HEK293 (cell line): Measurements from ENCODE around the gene KLK3.
"Not testable (repeated sequence)": the region's sequence is repeated elsewhere in the genome, so short reads cannot be mapped to it uniquely, and the experiment has no call there.

Experiments used
- CTCF ChIA-PET: fragments of 350-600 bp; formaldehyde crosslinking; extraction: SDS; loops from one replicate; lab custom pipeline; 2021; ENCODE audit warnings: antibody characterized with exemption; lab: Yijun Ruan, JAX
- POLR2A ChIA-PET: fragments of 300-600 bp; formaldehyde crosslinking; extraction: SDS; loops from one replicate; lab custom pipeline; 2020; ENCODE audit warnings: antibody characterized with exemption, inconsistent platforms; lab: Yijun Ruan, JAX
- H3K27ac ChIP-seq: fragments of 200-500 bp; sonication (Bioruptor generic); 2 replicates; pipeline ENCODE4 v1.5.1; 2014; ENCODE audit warnings: low read depth, low read length, control low read depth, inconsistent platforms; ENCODE audit errors: extremely low read depth
- H3K36me3 ChIP-seq, 2 experiments: fragments of 200-500 bp in 1 of 2; sonication (Bioruptor generic) in 1 of 2; 1 replicate in 1 of 2; 2 replicates in 1 of 2; pipeline ENCODE4 v1.5.1; 2014 to 2017; ENCODE audit warnings: inconsistent platforms in 2 of 2, low read length in 2 of 2; ENCODE audit not compliant: control insufficient read depth in 2 of 2, insufficient read depth in 1 of 2
- H3K4me1 ChIP-seq: fragments of 200-500 bp; sonication (Bioruptor generic); 2 replicates; pipeline ENCODE4 v1.5.1; 2014; ENCODE audit warnings: mild to moderate bottlenecking, low read length, inconsistent platforms; ENCODE audit not compliant: control insufficient read depth, insufficient read depth
- H3K4me3 ChIP-seq: 2 replicates; pipeline ENCODE4 v1.5.1; 2011; ENCODE audit warnings: low read depth, mild to moderate bottlenecking, control low read depth, low read length, moderate library complexity
- H3K9me3 ChIP-seq: fragments of 200-500 bp; sonication (Bioruptor generic); 2 replicates; pipeline ENCODE4 v1.5.1; 2014; ENCODE audit warnings: low read depth, low read length, inconsistent platforms; ENCODE audit not compliant: control insufficient read depth, insufficient read depth
- EGR2 ChIP-seq: fragments of 450-650 bp; formaldehyde crosslinking; IDR thresholded peaks from 2 replicates; pipeline ENCODE4 v1.5.1; 2016; ENCODE audit warnings: low read depth, missing biosample characterization, missing genetic modification characterization
- GLI4 ChIP-seq: fragments of 450-650 bp; formaldehyde crosslinking; IDR thresholded peaks from 2 replicates; pipeline ENCODE4 v1.5.1; 2016; ENCODE audit warnings: missing biosample characterization, missing genetic modification characterization
- HOXD13 ChIP-seq: sonication (generic); formaldehyde crosslinking; IDR thresholded peaks from 2 replicates; pipeline ENCODE4 v1.8.0; 2022; ENCODE audit warnings: missing genetic modification reagents, borderline replicate concordance
- YY1 ChIP-seq: fragments of 450-650 bp; formaldehyde crosslinking; IDR thresholded peaks from 2 replicates; pipeline ENCODE4 v1.5.1; 2018; ENCODE audit warnings: missing biosample characterization, missing genetic modification characterization
- ZBTB8A ChIP-seq: fragments of 450-650 bp; formaldehyde crosslinking; IDR thresholded peaks from 2 replicates; pipeline ENCODE4 v1.5.1; 2016; ENCODE audit warnings: missing biosample characterization, missing genetic modification characterization
- ZFP37 ChIP-seq: fragments of 450-650 bp; formaldehyde crosslinking; IDR thresholded peaks from 2 replicates; pipeline ENCODE4 v1.5.1; 2016; ENCODE audit warnings: missing biosample characterization, missing genetic modification characterization
- ZIC2 ChIP-seq: fragments of 450-650 bp; formaldehyde crosslinking; IDR thresholded peaks from 2 replicates; pipeline ENCODE4 v1.5.1; 2016; ENCODE audit warnings: missing biosample characterization, missing genetic modification characterization
- ZNF114 ChIP-seq: fragments of 450-650 bp; formaldehyde crosslinking; IDR thresholded peaks from 2 replicates; pipeline ENCODE4 v1.5.0; 2017; ENCODE audit warnings: missing biosample characterization, missing genetic modification characterization
- ZNF133 ChIP-seq: fragments of 450-650 bp; formaldehyde crosslinking; IDR thresholded peaks from 2 replicates; pipeline ENCODE4 v1.5.1; 2016; ENCODE audit warnings: missing biosample characterization, missing genetic modification characterization
- ZNF146 ChIP-seq: fragments of 450-650 bp; formaldehyde crosslinking; IDR thresholded peaks from 2 replicates; pipeline ENCODE4 v1.5.1; 2016; ENCODE audit warnings: missing biosample characterization, missing genetic modification characterization
- ZNF155 ChIP-seq: fragments of 450-650 bp; formaldehyde crosslinking; IDR thresholded peaks from 2 replicates; pipeline ENCODE4 v1.5.1; 2016; ENCODE audit warnings: missing biosample characterization, missing genetic modification characterization
- ZNF174 ChIP-seq: fragments of 450-650 bp; formaldehyde crosslinking; IDR thresholded peaks from 2 replicates; pipeline ENCODE4 v1.5.0; 2017; ENCODE audit warnings: missing biosample characterization, mild to moderate bottlenecking, missing genetic modification characterization
- ZNF202 ChIP-seq: fragments of 450-650 bp; formaldehyde crosslinking; IDR thresholded peaks from 2 replicates; pipeline ENCODE4 v1.5.1; 2016; ENCODE audit warnings: missing biosample characterization, missing genetic modification characterization, borderline replicate concordance
- ZNF23 ChIP-seq: fragments of 450-650 bp; formaldehyde crosslinking; IDR thresholded peaks from 2 replicates; pipeline ENCODE4 v1.5.1; 2016; ENCODE audit warnings: missing biosample characterization, missing genetic modification characterization, borderline replicate concordance
- ZNF239 ChIP-seq: fragments of 450-650 bp; formaldehyde crosslinking; IDR thresholded peaks from 2 replicates; pipeline ENCODE4 v1.5.1; 2016; ENCODE audit warnings: missing biosample characterization, missing genetic modification characterization
- ZNF266 ChIP-seq: fragments of 450-650 bp; formaldehyde crosslinking; IDR thresholded peaks from 2 replicates; pipeline ENCODE4 v1.5.1; 2016; ENCODE audit warnings: missing biosample characterization, missing genetic modification characterization, low read depth
- ZNF292 ChIP-seq: fragments of 450-650 bp; formaldehyde crosslinking; IDR thresholded peaks from 2 replicates; pipeline ENCODE4 v1.5.1; 2016; ENCODE audit warnings: low read depth, missing biosample characterization, missing genetic modification characterization, borderline replicate concordance
- ZNF473 ChIP-seq: fragments of 450-650 bp; formaldehyde crosslinking; IDR thresholded peaks from 2 replicates; pipeline ENCODE4 v1.5.1; 2017; ENCODE audit warnings: missing biosample characterization, missing genetic modification characterization
- ZNF529 ChIP-seq: fragments of 450-650 bp; formaldehyde crosslinking; IDR thresholded peaks from 2 replicates; pipeline ENCODE4 v1.5.1; 2017; ENCODE audit warnings: missing genetic modification characterization, missing biosample characterization; ENCODE audit not compliant: insufficient replicate concordance
- ZNF530 ChIP-seq: fragments of 450-650 bp; formaldehyde crosslinking; IDR thresholded peaks from 2 replicates; pipeline ENCODE4 v1.5.1; 2016; ENCODE audit warnings: low read depth, missing biosample characterization, missing genetic modification characterization
- ZNF549 ChIP-seq: fragments of 450-650 bp; IDR thresholded peaks from 2 replicates; pipeline ENCODE4 v1.5.1; 2018; ENCODE audit warnings: missing biosample characterization, missing genetic modification characterization, mild to moderate bottlenecking, inconsistent platforms, moderate library complexity
- ZNF623 ChIP-seq: fragments of 450-650 bp; formaldehyde crosslinking; IDR thresholded peaks from 2 replicates; pipeline ENCODE4 v1.5.1; 2016; ENCODE audit warnings: missing biosample characterization, missing genetic modification characterization
- ZNF791 ChIP-seq: fragments of 450-650 bp; formaldehyde crosslinking; IDR thresholded peaks from 2 replicates; pipeline ENCODE4 v1.5.1; 2016; ENCODE audit warnings: missing biosample characterization, missing genetic modification characterization
- ZSCAN23 ChIP-seq: fragments of 450-650 bp; formaldehyde crosslinking; IDR thresholded peaks from 2 replicates; pipeline ENCODE4 v1.5.1; 2016; ENCODE audit warnings: missing biosample characterization, missing genetic modification characterization
- TF ChIP-seq, protein P1 (sequence below): fragments of 450-650 bp; formaldehyde crosslinking; IDR thresholded peaks from 2 replicates; pipeline ENCODE4; 2016; ENCODE audit warnings: missing biosample characterization, missing genetic modification characterization
- TF ChIP-seq, protein P2 (sequence below): fragments of 450-650 bp; formaldehyde crosslinking; IDR thresholded peaks from 2 replicates; pipeline ENCODE4 v1.5.1; 2016; ENCODE audit warnings: missing biosample characterization, missing genetic modification characterization
- TF ChIP-seq, protein P3 (sequence below): fragments of 450-650 bp; formaldehyde crosslinking; IDR thresholded peaks from 2 replicates; pipeline ENCODE4 v1.5.1; 2016; ENCODE audit warnings: missing biosample characterization, missing genetic modification characterization

The KLK3 gene

DNA sequence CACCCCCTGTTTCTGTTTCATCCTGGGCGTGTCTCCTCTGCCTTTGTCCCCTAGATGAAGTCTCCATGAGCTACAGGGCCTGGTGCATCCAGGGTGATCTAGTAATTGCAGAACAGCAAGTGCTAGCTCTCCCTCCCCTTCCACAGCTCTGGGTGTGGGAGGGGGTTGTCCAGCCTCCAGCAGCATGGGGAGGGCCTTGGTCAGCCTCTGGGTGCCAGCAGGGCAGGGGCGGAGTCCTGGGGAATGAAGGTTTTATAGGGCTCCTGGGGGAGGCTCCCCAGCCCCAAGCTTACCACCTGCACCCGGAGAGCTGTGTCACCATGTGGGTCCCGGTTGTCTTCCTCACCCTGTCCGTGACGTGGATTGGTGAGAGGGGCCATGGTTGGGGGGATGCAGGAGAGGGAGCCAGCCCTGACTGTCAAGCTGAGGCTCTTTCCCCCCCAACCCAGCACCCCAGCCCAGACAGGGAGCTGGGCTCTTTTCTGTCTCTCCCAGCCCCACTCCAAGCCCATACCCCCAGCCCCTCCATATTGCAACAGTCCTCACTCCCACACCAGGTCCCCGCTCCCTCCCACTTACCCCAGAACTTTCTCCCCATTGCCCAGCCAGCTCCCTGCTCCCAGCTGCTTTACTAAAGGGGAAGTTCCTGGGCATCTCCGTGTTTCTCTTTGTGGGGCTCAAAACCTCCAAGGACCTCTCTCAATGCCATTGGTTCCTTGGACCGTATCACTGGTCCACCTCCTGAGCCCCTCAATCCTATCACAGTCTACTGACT lies at the start of gene KLK3:
KLK3 (plus strand) TSS at position 280 of the 775 bp plus-strand sequence; CDS start at position 321, 41 bp downstream.
- Histone ChIP-seq H3K4me1 (no peaks in the 10 kb centered on the region), H3K9me3 (no peaks in the 10 kb centered on the region), H3K27ac (no peak within 1 kb of the TSS), H3K4me3 (no peak within 1 kb of the TSS), H3K36me3 (no peaks in the 10 kb centered on the region)
- ChIA-PET CTCF (interaction anchor here (0.6 to 0.9 kb wide), 3 partner anchors 11 to 138 kb away, joined by 3 read pairs; no protein-coding TSS in a partner anchor), POLR2A (interaction anchor here (0.6 to 0.8 kb wide), 2 partner anchors 11 to 142 kb away, joined by 3 to 5 read pairs; no protein-coding TSS in a partner anchor)
- TF ChIP-seq ZNF266 (tag by site-specific recombination) (no peak), ZNF23 (tag by site-specific recombination) (no peak), ZNF146 (no peak), ZNF292 (tag by site-specific recombination) (no peak), ZNF114 (no peak), EGR2 (no peak), ZIC2 (tag by site-specific recombination) (no peak), ZNF239 (tag by site-specific recombination) (no peak), ZNF623 (tag by site-specific recombination) (no peak), YY1 (no peak), ZBTB8A (tag by site-specific recombination) (no peak)
- TF ChIP-seq, protein P1, sequence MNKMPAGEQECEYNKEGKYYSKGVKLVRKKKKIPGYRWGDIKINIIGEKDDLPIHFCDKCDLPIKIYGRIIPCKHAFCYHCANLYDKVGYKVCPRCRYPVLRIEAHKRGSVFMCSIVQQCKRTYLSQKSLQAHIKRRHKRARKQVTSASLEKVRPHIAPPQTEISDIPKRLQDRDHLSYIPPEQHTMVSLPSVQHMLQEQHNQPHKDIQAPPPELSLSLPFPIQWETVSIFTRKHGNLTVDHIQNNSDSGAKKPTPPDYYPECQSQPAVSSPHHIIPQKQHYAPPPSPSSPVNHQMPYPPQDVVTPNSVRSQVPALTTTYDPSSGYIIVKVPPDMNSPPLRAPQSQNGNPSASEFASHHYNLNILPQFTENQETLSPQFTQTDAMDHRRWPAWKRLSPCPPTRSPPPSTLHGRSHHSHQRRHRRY (tag by site-specific recombination), result no peak
- TF ChIP-seq, protein P2, sequence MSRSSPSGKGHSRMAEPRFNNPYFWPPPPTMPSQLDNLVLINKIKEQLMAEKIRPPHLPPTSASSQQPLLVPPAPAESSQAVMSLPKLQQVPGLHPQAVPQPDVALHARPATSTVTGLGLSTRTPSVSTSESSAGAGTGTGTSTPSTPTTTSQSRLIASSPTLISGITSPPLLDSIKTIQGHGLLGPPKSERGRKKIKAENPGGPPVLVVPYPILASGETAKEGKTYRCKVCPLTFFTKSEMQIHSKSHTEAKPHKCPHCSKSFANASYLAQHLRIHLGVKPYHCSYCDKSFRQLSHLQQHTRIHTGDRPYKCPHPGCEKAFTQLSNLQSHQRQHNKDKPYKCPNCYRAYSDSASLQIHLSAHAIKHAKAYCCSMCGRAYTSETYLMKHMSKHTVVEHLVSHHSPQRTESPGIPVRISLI (tag by site-specific recombination), result no peak
- TF ChIP-seq, protein P3, sequence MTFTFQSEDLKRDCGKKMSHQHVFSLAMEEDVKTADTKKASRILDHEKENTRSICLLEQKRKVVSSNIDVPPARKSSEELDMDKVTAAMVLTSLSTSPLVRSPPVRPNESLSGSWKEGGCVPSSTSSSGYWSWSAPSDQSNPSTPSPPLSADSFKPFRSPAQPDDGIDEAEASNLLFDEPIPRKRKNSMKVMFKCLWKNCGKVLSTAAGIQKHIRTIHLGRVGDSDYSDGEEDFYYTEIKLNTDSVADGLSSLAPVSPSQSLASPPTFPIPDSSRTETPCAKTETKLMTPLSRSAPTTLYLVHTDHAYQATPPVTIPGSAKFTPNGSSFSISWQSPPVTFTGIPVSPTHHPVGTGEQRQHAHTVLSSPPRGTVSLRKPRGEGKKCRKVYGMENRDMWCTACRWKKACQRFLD (tag by site-specific recombination), result no peak

DNA sequence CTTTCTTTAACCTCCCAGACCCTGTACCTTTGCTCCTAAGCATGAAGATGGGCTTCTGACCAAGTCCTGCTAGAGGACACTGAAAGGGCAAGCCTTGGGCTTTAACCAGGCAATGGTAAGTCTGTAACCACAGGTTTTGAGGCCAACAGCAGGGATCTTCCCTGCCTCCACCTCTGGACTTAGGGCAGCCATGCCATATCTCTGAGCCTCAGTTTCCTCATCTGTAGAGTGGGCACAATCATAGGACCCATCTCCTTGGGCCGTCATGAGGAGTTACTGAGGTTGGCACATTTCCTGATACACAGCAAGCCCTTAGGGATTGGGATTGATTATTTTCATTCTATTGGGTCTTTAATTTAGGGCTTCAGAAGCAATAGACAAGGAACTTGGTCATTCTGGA lies 45.9 kb upstream of the KLK3 start:
- POLR2A ChIA-PET, result no interaction called here
- no peaks in the 10 kb centered on the region for H3K36me3 ChIP-seq
- H3K27ac ChIP-seq, result no peak overlapping the region
- no peaks in the 10 kb centered on the region for H3K4me1 ChIP-seq
- no peak for TF ChIP-seq ZNF791 (tag by site-specific recombination)
- no peak for TF ChIP-seq EGR2
- no peak for TF ChIP-seq ZSCAN23 (tag by site-specific recombination)
- TF ChIP-seq HOXD13 (CRISPR knock-in tag), result no peak
- TF ChIP-seq ZNF133 (tag by site-specific recombination), result no peak
- TF ChIP-seq ZNF473 (tag by site-specific recombination), result no peak
- TF ChIP-seq GLI4 (tag by site-specific recombination), result no peak
- no peak for TF ChIP-seq ZNF155
- TF ChIP-seq ZFP37 (tag by site-specific recombination), result no peak
- no peak for TF ChIP-seq ZNF530
- TF ChIP-seq ZNF202, result no peak
- TF ChIP-seq ZNF174 (tag by site-specific recombination), result no peak
- TF ChIP-seq ZNF549 (tag by site-specific recombination), result no peak
- TF ChIP-seq ZNF529, result no peak
- no peak overlapping the region for H3K4me3 ChIP-seq
- CTCF ChIA-PET, result interaction anchor here (0.7 kb wide), 1 partner anchor 89 kb away, joined by 3 read pairs; no protein-coding TSS in a partner anchor
- no peaks in the 10 kb centered on the region for H3K9me3 ChIP-seq

DNA sequence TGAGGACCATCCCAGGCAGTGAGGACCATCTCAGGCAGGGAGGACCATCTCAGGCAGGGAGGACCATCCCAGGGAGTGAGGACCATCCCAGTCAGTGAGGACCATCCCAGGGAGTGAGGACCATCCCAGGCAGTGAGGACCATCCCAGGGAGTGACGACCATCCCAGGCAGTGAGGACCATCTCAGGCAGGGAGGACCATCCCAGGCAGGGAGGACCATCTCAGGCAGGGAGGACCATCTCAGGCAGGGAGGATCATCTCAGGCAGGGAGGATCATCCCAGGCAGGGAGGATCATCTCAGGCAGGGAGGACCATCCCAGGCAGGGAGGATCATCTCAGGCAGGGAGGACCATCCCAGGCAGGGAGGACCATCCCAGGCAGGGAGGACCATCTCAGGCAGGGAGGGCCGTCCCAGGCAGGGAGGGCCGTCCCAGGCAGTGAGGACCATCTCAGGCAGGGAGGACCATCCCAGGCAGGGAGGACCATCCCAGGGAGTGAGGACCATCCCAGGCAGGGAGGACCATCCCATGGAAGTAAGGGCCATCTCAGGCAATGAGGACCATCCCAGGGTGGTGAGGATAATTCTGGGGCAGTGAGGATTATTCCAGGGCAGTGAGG lies 43.0 kb upstream of the KLK3 start:
- POLR2A ChIA-PET, H3K4me3 ChIP-seq: not testable (repeated sequence)

More for the DNA sequence above, 43.0 kb upstream of the KLK3 start:
- H3K27ac ChIP-seq, H3K36me3 ChIP-seq, CTCF ChIA-PET, H3K9me3 ChIP-seq, H3K4me1 ChIP-seq: not testable (repeated sequence)
